ENCODE measurements around the gene RAVER2. TPM values are rescaled to one million over a fixed set of nuclear protein-coding genes. Genes with fewer than 3 reads are reported as not detected.

The RAVER2 gene
- total and polyA plus RNA-seq, 10 of the 15 experiments (the other 5 are each of a cell fraction or from before 2014, with no cell fraction given) = 0.09 to 0.59 (median 0.41) TPM; not detected in 2

DNA sequence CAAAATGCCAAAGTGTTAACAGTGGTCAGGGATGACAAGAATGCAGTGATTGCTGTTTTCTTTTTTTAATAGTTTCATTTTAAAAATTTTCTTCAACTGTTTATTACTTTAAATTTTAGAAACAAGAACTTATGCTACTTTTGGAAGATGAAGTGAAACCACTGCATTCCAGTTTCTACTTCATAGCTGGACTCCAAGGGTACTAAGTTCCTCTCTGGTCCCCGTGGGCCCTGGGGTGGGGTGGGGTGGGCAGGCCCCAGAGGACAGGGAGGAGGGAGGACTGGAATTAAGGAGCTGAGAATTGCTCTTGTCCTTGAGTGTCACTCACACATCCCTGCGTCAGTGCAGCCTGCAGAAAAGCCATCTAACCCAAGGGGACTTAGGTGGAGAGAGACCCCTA is 97.3 kb downstream of the RAVER2 start (continued):
- TF ChIP-seq, protein P1, sequence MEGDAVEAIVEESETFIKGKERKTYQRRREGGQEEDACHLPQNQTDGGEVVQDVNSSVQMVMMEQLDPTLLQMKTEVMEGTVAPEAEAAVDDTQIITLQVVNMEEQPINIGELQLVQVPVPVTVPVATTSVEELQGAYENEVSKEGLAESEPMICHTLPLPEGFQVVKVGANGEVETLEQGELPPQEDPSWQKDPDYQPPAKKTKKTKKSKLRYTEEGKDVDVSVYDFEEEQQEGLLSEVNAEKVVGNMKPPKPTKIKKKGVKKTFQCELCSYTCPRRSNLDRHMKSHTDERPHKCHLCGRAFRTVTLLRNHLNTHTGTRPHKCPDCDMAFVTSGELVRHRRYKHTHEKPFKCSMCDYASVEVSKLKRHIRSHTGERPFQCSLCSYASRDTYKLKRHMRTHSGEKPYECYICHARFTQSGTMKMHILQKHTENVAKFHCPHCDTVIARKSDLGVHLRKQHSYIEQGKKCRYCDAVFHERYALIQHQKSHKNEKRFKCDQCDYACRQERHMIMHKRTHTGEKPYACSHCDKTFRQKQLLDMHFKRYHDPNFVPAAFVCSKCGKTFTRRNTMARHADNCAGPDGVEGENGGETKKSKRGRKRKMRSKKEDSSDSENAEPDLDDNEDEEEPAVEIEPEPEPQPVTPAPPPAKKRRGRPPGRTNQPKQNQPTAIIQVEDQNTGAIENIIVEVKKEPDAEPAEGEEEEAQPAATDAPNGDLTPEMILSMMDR (IDR thresholded peaks at IDR 0.05 in 2 of 3, conservative IDR thresholded peaks at IDR 0.05 in 1 of 3; ENCODE audit: control insufficient read depth in 2 of 3, extremely low read depth in 1 of 3, insufficient read depth in 1 of 3, low read depth in 3 of 3, low read length in 3 of 3) = no peak
- TF ChIP-seq SIX5 (IDR thresholded peaks at IDR 0.05; ENCODE audit: low read depth, low read length, severe bottlenecking) = no peak
- TF ChIP-seq LARP7 (IDR thresholded peaks at IDR 0.05) = no peak

DNA sequence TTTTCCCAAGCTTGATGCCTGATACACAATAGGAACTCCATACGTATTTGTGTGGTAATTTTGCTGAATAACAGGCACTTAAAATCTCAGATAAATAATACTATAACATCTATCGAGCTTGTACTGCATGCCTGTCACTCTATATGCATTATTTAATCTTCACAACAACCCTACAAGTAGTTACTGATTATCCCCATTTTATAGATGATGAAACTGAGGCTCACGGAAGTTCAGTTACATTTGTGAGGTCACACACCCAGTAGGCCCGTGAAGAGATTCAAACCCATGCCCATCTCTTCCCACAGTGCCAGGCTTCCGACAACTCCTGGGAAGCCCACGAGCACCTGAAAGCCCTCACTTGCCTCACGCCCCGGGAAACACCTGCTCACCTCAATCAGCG is 98.8 kb downstream of the RAVER2 start:
- ChIA-PET RAD21 (ENCODE audit: unreplicated experiment) (no interaction called here), CTCF (interaction anchor here (0.6 kb wide), 1 partner anchor 19 kb away, joined by 4 read pairs; no protein-coding TSS in a partner anchor), POLR2A (no interaction called here), SMC1A (ENCODE audit: uncharacterized antibody, unreplicated experiment) (no interaction called here)
- in situ Hi-C loops (cut with MboI) = no loop called here
- Histone ChIP-seq H3K27me3 (replicated peaks in 1 of 2; ENCODE audit: control insufficient read depth in 2 of 2, insufficient read depth in 2 of 2, low read length in 1 of 2) (no peaks in the 10 kb centered on the region), H3K4me3 (no peak overlapping the region), H3K27ac (ENCODE audit: control insufficient read depth, insufficient read depth) (no peak overlapping the region), H2AFZ (ENCODE audit: control insufficient read depth, low read depth, low read length) (no peak overlapping the region), H3K9ac (ENCODE audit: control insufficient read depth, insufficient read depth, low read length) (no peak overlapping the region), H3K4me2 (ENCODE audit: control insufficient read depth, insufficient read depth) (no peak overlapping the region), H3K79me2 (ENCODE audit: control insufficient read depth, insufficient read depth, low read length) (no peaks in the 10 kb centered on the region), H4K20me1 (ENCODE audit: control insufficient read depth, insufficient read depth) (no peaks in the 10 kb centered on the region; the same call in 1 of the 2 replicates), H3K9me3 (replicated peaks; ENCODE audit: control insufficient read depth, insufficient read depth, low read length) (no peaks in the 10 kb centered on the region), H3K36me3 (ENCODE audit: control insufficient read depth in 2 of 2, insufficient read depth in 2 of 2, low read length in 1 of 2) (peaks cover 8 to 38% of the 10 kb centered on the region in 2 experiments), H3K4me1 (ENCODE audit: control insufficient read depth, insufficient read depth, low read length) (peaks cover 7% of the 10 kb centered on the region)
- BruUV-seq (replicated peaks) = no TSS peak
- DNase-seq (ENCODE audit: low read depth, low spot score) = no peak
- no peak for TF ChIP-seq DPF2 (IDR thresholded peaks at IDR 0.05)
- 94% methylated on average over 9 of the region's 9 CpGs for WGBS (ENCODE audit: insufficient coverage, insufficient replicate concordance, low lambda C conversion rate, missing lambda C conversion rate)
- FAIRE-seq = no peak
- intact Hi-C loops (cut with micrococcal nuclease; ENCODE audit: unreplicated experiment) = no loop called here
- no peak for ATAC-seq

Data from GM12878 (cell line).